ENCODE data around the gene KCNT2.
A peak's percentile ranks its signal among the peaks of the same experiment; 100 is the strongest.

Gene KCNT2

DNA sequence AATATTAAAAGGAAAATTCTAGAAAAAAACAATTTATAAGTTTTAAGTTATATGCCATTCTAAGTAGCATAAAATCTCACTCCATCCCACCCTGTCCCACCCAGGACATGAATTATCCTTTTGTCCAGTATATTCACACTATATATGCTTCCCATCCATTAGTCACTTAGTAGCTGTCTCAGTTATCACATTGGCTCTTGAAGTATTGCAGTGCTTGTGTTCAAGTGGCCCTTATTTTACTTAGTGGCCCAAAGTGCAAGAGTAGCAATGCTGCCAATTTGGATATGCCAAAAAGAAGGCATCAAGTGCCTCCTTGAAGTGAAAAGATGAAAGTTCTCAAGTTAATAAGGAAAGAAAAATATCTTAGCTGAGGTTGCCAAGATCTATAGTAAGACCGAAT lies 192.3 kb downstream of the KCNT2 start:
- DNase-seq (ENCODE audit: insufficient read length, low spot score) (no peak), FAIRE-seq (no peak)
- no peak for TF ChIP-seq POLR2A (IDR thresholded peaks at IDR 0.05; ENCODE audit: low read depth, low read length)

DNA sequence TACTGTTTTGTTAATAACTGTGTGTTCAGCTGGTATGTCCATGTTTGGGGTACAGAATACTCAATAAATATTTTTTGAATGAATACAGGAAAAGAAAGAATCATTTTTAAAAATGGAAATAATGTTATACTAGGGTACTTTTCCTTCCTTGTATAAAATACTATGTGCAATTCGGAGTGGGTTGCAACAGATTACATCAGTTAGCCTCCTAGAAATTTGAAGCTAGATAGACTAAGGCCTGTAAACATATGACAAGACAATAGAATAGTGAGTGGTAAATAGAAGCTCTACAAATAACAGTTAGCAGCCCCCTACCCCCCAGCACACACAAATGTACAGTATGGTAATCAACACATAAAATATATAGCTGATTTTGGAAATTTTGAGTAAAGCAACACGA lies 195.9 kb downstream of the KCNT2 start:
- DNase-seq (ENCODE audit: insufficient read length, low spot score): no peak
- TF ChIP-seq PAX5 (IDR thresholded peaks at IDR 0.05; ENCODE audit: insufficient read depth, low read length, severe bottlenecking): no peak
- no peak for TF ChIP-seq POU2F2 (IDR thresholded peaks at IDR 0.05; ENCODE audit: low read depth, low read length)
- TF ChIP-seq POLR2A (IDR thresholded peaks at IDR 0.05; ENCODE audit: low read depth, low read length): no peak
- no peak for TF ChIP-seq POLR2AphosphoS5 (IDR thresholded peaks at IDR 0.05; ENCODE audit: low read depth, low read length)
- TF ChIP-seq TAF1 (IDR thresholded peaks at IDR 0.05; ENCODE audit: low read depth, low read length): no peak
- no peak for TF ChIP-seq SPI1 (IDR thresholded peaks at IDR 0.05; ENCODE audit: low read depth, low read length)
- FAIRE-seq: no peak

DNA sequence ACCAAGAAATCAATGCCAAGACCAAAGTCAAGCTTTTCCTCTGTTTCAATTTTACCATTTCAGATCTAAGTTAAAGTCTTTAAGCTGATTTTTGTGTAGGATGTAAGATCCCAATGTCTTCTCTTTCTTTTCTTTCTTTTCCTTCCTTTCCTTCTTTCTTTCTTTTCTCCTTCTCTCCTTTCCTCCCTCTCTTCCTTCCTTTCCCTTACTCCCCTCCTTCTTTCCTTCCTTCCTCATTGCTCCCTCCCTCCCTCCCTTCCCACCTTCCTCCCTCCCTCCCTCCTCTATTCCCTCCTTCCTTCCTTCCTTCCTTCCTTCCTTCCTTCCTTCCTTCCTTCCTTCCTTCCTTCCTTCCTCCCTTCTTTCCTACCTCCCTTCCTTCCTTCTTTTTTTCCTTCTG lies 197.5 kb downstream of the KCNT2 start:
- FAIRE-seq: no peak
- TF ChIP-seq POLR2A (IDR thresholded peaks at IDR 0.05; ENCODE audit: low read depth, low read length) (no peak), POU2F2 (IDR thresholded peaks at IDR 0.05; ENCODE audit: low read depth, low read length) (no peak), PAX5 (IDR thresholded peaks at IDR 0.05; ENCODE audit: insufficient read depth, low read length, severe bottlenecking) (no peak), TAF1 (IDR thresholded peaks at IDR 0.05; ENCODE audit: low read depth, low read length) (no peak), POLR2AphosphoS5 (IDR thresholded peaks at IDR 0.05; ENCODE audit: low read depth, low read length) (no peak)
- DNase-seq (ENCODE audit: insufficient read length, low spot score): no peak

DNA sequence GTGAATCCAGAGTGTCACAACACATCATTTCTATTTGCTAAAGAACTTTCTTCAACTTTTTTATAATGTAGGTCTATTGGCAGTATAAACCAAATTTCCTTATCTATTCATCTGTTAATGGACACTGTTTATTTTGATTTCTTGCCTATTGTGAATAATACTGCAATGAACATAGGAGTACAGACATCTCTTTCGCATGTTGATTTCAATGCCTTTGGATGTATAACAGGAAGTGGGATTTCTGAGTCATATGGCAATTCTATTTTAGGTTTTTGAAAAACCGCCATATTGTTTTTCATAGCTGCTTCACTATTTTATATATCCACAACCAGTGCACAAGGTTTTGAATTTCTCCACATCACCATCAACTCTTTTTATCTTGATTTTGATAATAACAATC lies 198.7 kb downstream of the KCNT2 start:
- FAIRE-seq (no peak), DNase-seq (ENCODE audit: insufficient read length, low spot score) (no peak)
- TF ChIP-seq POLR2AphosphoS5 (IDR thresholded peaks at IDR 0.05; ENCODE audit: low read depth, low read length) (no peak), SPI1 (IDR thresholded peaks at IDR 0.05; ENCODE audit: low read depth, low read length) (0 out of 2 replicates have a peak, but pooled peaks have one; percentile 25)

DNA sequence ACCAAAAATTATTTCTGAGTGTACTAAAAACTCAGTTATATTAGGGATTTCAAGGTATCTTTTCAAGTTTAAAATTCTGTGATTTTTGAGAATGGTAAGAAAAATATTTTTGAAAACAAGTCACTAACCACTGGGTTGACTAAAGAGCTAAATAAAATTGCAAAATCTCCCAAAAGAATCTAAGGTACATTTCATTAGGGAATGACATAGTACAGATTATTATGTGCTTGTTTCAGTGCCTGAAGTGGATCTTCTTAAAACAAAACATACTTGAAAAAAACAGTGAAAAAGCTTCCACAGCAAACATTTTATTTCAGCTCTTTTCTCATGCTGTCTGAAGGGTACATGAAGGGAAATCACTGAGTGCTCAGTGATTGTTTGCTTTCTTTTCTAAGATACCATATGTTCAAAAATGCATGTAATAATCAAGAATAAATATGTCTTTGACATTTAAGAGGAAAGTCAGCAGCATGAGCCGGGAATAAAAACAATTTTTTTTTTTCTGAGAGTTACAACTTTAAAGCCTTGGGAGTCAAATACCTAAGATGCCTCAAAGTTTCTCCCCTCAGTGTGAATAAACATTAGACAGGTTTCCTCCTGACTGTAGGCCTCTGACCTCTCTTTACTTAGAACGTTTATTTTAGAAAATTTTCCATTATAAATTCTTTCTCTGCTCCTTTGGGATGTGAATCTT lies 200.7 kb downstream of the KCNT2 start:
- FAIRE-seq (no peak), DNase-seq (ENCODE audit: insufficient read length, low spot score) (no peak)
- no peak for TF ChIP-seq POLR2AphosphoS5 (IDR thresholded peaks at IDR 0.05; ENCODE audit: low read depth, low read length)
- TF ChIP-seq POU2F2 (IDR thresholded peaks at IDR 0.05; ENCODE audit: low read depth, low read length): no peak

DNA sequence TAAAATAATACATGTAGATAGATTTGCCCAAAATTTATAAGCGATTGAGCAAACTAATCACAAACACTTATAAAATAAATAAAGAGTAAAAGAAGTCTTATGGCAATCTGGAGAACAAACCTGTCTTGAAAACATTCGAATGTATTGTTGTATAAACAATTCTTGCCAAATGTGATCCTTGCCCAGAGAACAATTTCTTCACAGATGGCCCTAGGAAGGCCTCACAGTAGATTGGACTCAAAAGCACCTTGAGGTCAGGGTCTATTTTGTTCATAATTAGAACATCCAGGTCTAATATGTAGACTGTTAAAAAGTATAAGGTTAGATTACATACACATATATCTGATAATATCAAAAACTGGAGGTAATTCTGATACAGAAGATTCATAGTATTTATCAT lies 202.4 kb downstream of the KCNT2 start:
- FAIRE-seq: no peak
- TF ChIP-seq POU2F2 (IDR thresholded peaks at IDR 0.05; ENCODE audit: low read depth, low read length) (no peak), POLR2AphosphoS5 (IDR thresholded peaks at IDR 0.05; ENCODE audit: low read depth, low read length) (no peak), SPI1 (IDR thresholded peaks at IDR 0.05; ENCODE audit: low read depth, low read length) (no peak), TAF1 (IDR thresholded peaks at IDR 0.05; ENCODE audit: low read depth, low read length) (no peak), POLR2A (IDR thresholded peaks at IDR 0.05; ENCODE audit: low read depth, low read length) (no peak), PAX5 (IDR thresholded peaks at IDR 0.05; ENCODE audit: insufficient read depth, low read length, severe bottlenecking) (no peak)
- no peak for DNase-seq (ENCODE audit: insufficient read length, low spot score)

GRCh38 chr1:196403803-196404690 lies 204.2 kb downstream of the KCNT2 start:
- DNase-seq (ENCODE audit: insufficient read length, low spot score) (no peak), FAIRE-seq (no peak)
- TF ChIP-seq POLR2AphosphoS5 (IDR thresholded peaks at IDR 0.05; ENCODE audit: low read depth, low read length) (no peak), TAF1 (IDR thresholded peaks at IDR 0.05; ENCODE audit: low read depth, low read length) (no peak), SPI1 (IDR thresholded peaks at IDR 0.05; ENCODE audit: low read depth, low read length) (no peak), PAX5 (IDR thresholded peaks at IDR 0.05; ENCODE audit: insufficient read depth, low read length, severe bottlenecking) (no peak), POLR2A (IDR thresholded peaks at IDR 0.05; ENCODE audit: low read depth, low read length) (no peak), POU2F2 (IDR thresholded peaks at IDR 0.05; ENCODE audit: low read depth, low read length) (no peak)

DNA sequence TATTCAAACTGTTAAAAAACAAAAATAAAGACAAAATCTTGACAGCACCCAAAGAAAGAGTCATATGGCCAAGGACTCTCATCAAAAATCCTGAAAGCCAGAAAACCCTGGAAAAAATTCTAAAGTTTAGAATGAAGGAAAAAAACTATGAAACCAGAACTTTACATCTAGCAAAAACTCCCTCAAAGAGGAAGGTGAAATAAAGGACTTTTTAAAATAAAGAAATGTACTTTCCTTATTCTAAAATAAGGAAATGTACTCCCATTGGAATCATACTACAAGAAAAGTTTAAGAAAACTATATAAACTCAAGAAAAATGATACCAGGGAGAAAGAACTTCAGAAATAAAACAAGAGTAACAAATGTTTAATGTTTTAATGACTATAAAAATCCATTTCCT lies 206.3 kb downstream of the KCNT2 start:
- DNase-seq (ENCODE audit: insufficient read length, low spot score): no peak
- no peak for FAIRE-seq
- TF ChIP-seq POLR2A (IDR thresholded peaks at IDR 0.05; ENCODE audit: low read depth, low read length) (no peak), TAF1 (IDR thresholded peaks at IDR 0.05; ENCODE audit: low read depth, low read length) (no peak), SPI1 (IDR thresholded peaks at IDR 0.05; ENCODE audit: low read depth, low read length) (no peak), POLR2AphosphoS5 (IDR thresholded peaks at IDR 0.05; ENCODE audit: low read depth, low read length) (no peak), PAX5 (IDR thresholded peaks at IDR 0.05; ENCODE audit: insufficient read depth, low read length, severe bottlenecking) (no peak), POU2F2 (IDR thresholded peaks at IDR 0.05; ENCODE audit: low read depth, low read length) (no peak)

GRCh38 chr1:196401452-196401833 lies 206.8 kb downstream of the KCNT2 start:
- DNase-seq (ENCODE audit: insufficient read length, low spot score) (no peak), FAIRE-seq (no peak)
- TF ChIP-seq POLR2AphosphoS5 (IDR thresholded peaks at IDR 0.05; ENCODE audit: low read depth, low read length) (no peak), TAF1 (IDR thresholded peaks at IDR 0.05; ENCODE audit: low read depth, low read length) (no peak), SPI1 (IDR thresholded peaks at IDR 0.05; ENCODE audit: low read depth, low read length) (no peak), POLR2A (IDR thresholded peaks at IDR 0.05; ENCODE audit: low read depth, low read length) (no peak), PAX5 (IDR thresholded peaks at IDR 0.05; ENCODE audit: insufficient read depth, low read length, severe bottlenecking) (no peak), POU2F2 (IDR thresholded peaks at IDR 0.05; ENCODE audit: low read depth, low read length) (no peak)
